NT2/D1 (cell line): ENCODE measurements around the gene LAMC1.

Experiments
- YY1 ChIP-seq: IDR thresholded peaks from 2 replicates; pipeline ENCODE4 v1.6.1; 2011; ENCODE audit not compliant: insufficient read length, insufficient read depth
- ZNF274 ChIP-seq: IDR thresholded peaks from 2 replicates; pipeline ENCODE4 v1.6.1; 2011; ENCODE audit warnings: mild to moderate bottlenecking, low read depth, low read length

DNA sequence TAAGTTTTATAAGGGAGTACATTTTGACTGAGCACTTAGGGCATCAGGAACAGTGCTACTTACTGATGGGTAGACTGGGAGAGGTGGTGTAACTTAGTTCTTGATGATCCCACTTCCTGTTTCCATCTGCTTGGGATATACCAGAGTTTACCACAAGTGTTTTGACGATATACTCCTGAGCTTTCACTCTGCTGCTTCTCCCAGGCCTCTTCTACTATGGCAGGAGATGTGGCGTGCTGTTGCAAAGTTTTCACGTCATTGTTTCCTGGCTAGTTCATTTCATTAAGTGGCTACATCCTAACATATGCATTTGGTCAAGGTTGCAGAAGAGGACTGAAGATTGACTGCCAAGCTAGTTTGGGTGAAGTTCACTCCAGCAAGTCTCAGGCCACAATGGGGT is 121.5 kb downstream of the LAMC1 start:
- TF ChIP-seq YY1 (no peak), ZNF274 (no peak)
